GM23248 (cell line): ENCODE data around the gene KIF25.

Source experiments
- EZH2 ChIP-seq: fragments of 200-600 bp; sonication (generic); IDR thresholded peaks from 2 replicates; pipeline ENCODE4 v1.6.1; 2018; ENCODE audit warnings: antibody characterized with exemption, mild to moderate bottlenecking; ENCODE audit not compliant: insufficient read depth, poor library complexity, severe bottlenecking
- EZH2phosphoT487 ChIP-seq: fragments of 200-600 bp; sonication (generic); IDR thresholded peaks from 2 replicates; pipeline ENCODE4 v1.6.1; 2018; ENCODE audit warnings: antibody characterized with exemption, moderate library complexity, mild to moderate bottlenecking, low read depth; ENCODE audit not compliant: insufficient read depth

DNA sequence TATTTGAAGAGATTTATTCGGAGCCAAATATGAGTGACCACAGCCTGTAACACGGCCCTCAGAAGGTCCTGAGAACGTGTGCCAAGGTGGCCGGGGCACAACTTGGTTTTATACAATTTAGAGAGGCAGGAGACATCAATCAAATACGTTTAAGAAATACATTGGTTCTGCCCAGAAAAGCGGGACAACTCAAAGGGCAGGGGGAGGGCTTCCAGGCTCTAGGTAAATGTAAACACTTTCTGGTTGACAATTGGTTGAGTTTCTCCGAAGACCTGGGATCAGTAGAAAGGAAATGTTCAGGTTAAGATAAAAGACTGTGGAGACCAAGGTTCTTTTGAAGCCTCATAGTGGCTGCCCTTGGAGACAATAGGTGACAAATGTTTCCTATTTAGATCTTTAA, 18.9 kb upstream of the KIF25 start:
- TF ChIP-seq EZH2 (no peak), EZH2phosphoT487 (no peak)
